Measurements from ENCODE around the gene LTBP1. TPM values are rescaled to one million over a fixed set of nuclear protein-coding genes. Genes with fewer than 3 reads are reported as not detected.

LTBP1 gene
- polyA plus RNA-seq, 2 of the 4 experiments (the other 2 are of a cell fraction), result 23.8 to 30.4 TPM

DNA sequence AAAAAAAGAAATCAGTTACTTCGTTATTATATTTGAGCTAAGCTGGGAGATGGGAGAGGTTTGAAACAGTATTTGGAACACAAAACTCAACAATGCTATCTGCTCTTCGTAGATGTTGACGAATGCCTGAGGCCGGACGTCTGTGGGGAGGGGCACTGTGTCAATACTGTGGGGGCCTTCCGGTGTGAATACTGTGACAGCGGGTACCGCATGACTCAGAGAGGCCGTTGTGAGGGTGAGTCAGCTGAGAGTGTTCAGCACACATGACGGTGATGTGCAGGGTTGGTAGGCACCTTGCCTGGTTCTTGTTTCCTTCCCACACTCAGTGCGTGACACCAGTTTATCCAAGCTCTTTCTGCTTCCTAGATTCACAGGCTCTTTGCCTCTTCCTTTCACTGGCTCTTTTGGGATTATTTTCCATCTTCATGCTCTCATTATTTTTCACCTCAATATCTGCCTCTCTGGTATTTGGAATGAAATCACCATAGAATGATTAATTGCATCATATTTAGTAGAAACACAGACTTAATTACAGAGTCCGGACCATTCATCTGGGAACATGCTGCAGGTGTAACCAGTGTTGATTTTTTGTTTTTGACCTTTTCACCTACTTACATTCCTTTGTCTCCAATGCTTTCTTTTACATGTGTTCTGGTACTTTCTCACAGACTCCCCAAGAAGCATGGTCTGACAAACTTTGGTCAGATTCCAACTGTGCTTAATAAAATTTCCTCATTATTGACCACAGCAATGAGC is 329.1 kb downstream of the LTBP1 start (continued):
- TF ChIP-seq, protein P1, sequence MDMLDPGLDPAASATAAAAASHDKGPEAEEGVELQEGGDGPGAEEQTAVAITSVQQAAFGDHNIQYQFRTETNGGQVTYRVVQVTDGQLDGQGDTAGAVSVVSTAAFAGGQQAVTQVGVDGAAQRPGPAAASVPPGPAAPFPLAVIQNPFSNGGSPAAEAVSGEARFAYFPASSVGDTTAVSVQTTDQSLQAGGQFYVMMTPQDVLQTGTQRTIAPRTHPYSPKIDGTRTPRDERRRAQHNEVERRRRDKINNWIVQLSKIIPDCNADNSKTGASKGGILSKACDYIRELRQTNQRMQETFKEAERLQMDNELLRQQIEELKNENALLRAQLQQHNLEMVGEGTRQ (IDR thresholded peaks at IDR 0.05), result peak; percentile 67
- TF ChIP-seq RAD21 (conservative IDR thresholded peaks at IDR 0.05 in 1 of 2, IDR thresholded peaks at IDR 0.05 in 1 of 2), result peak; percentile 5 to 42; a peak in 3 of 5 replicates
- peak; percentile 95 for TF ChIP-seq JUNB (IDR thresholded peaks at IDR 0.05)
- TF ChIP-seq FOSL2 (IDR thresholded peaks at IDR 0.05), result peak; percentile 98
- peak; percentile 98 for TF ChIP-seq FOSL2 (CRISPR knock-in tag; IDR thresholded peaks at IDR 0.05)
- TF ChIP-seq CEBPB (IDR thresholded peaks at IDR 0.05), result 0 out of 4 replicates have a peak, but pooled peaks of 1 of the 2 experiments have one; percentile 4

- ATAC-seq, result no peak; a peak in 1 of 6 replicates
- no peak for DNase-seq (ENCODE audit: low read depth in 1 of 2, low spot score in 1 of 2)
- Histone ChIP-seq H3K4me1 (peaks cover 35% of the 10 kb centered on the region), H3K4me2 (no peak overlapping the region), H3K4me3 (no peak overlapping the region), H3K9me3 (no peaks in the 10 kb centered on the region), H3K27ac (peak overlapping the region; percentile 61 to 79; a peak in 5 of 6 replicates)
- no peak for TF ChIP-seq RNF2 (IDR thresholded peaks at IDR 0.05; ENCODE audit: borderline replicate concordance, low read depth)
- no peak for TF ChIP-seq POLR2AphosphoS2 (conservative IDR thresholded peaks at IDR 0.05; ENCODE audit: low read length)
- TF ChIP-seq NFE2L2 (conservative IDR thresholded peaks at IDR 0.05; ENCODE audit: low read length), result no peak
- TF ChIP-seq ZNF302 (CRISPR knock-in tag; IDR thresholded peaks at IDR 0.05), result no peak
- TF ChIP-seq POLR2A (IDR thresholded peaks at IDR 0.05; ENCODE audit: low read length), result no peak
- TF ChIP-seq FOSB (CRISPR knock-in tag; IDR thresholded peaks at IDR 0.05), result no peak
- TF ChIP-seq REST (IDR thresholded peaks at IDR 0.05), result no peak
- TF ChIP-seq, protein P2, sequence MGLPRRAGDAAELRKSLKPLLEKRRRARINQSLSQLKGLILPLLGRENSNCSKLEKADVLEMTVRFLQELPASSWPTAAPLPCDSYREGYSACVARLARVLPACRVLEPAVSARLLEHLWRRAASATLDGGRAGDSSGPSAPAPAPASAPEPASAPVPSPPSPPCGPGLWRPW (IDR thresholded peaks at IDR 0.05), result no peak
- TF ChIP-seq PHF8 (IDR thresholded peaks at IDR 0.05; ENCODE audit: borderline replicate concordance, low read depth), result no peak
- TF ChIP-seq HDAC2 (IDR thresholded peaks at IDR 0.05), result no peak
- no peak for TF ChIP-seq KDM5A (IDR thresholded peaks at IDR 0.05)
- TF ChIP-seq ATOH8 (CRISPR knock-in tag; IDR thresholded peaks at IDR 0.05; ENCODE audit: low read depth), result no peak
- no peak for TF ChIP-seq RAD21 (conservative IDR thresholded peaks at IDR 0.05 in 1 of 2, IDR thresholded peaks at IDR 0.05 in 1 of 2)
- TF ChIP-seq, protein P3, sequence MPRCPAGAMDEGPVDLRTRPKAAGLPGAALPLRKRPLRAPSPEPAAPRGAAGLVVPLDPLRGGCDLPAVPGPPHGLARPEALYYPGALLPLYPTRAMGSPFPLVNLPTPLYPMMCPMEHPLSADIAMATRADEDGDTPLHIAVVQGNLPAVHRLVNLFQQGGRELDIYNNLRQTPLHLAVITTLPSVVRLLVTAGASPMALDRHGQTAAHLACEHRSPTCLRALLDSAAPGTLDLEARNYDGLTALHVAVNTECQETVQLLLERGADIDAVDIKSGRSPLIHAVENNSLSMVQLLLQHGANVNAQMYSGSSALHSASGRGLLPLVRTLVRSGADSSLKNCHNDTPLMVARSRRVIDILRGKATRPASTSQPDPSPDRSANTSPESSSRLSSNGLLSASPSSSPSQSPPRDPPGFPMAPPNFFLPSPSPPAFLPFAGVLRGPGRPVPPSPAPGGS (IDR thresholded peaks at IDR 0.05), result no peak
- TF ChIP-seq BHLHE40 (IDR thresholded peaks at IDR 0.05; ENCODE audit: low read depth, low read length), result no peak
- no peak for TF ChIP-seq RCOR1 (IDR thresholded peaks at IDR 0.05; ENCODE audit: low read depth, low read length)
- TF ChIP-seq GATA3 (IDR thresholded peaks at IDR 0.05; ENCODE audit: borderline replicate concordance), result no peak
- TF ChIP-seq CHD4 (IDR thresholded peaks at IDR 0.05; ENCODE audit: borderline replicate concordance), result no peak
- no peak for TF ChIP-seq FOXS1 (CRISPR knock-in tag; IDR thresholded peaks at IDR 0.05)
- TF ChIP-seq NR3C1 (IDR thresholded peaks at IDR 0.05), result no peak
- no peak for FAIRE-seq
- WGBS (ENCODE audit: missing lambda C conversion rate), result 89% methylated on average over 5 of the region's 5 CpGs
- ChIA-PET CTCF (interaction anchor here (0.7 to 1.0 kb wide), 2 partner anchors 9 to 244 kb away, joined by 3 to 4 read pairs; no protein-coding TSS in a partner anchor), POLR2A (no interaction called here)
Observed at GRCh38 chr2:33277002-33277426, 330.3 kb downstream of the LTBP1 start.
